Middle frontal gyrus (tissue), 1 donor: Measurements from ENCODE around the gene SEMA3E.
"Not testable (repeated sequence)": the region's sequence is repeated elsewhere in the genome, so short reads cannot be mapped to it uniquely, and the experiment has no call there.

ENCODE experiments used
- DNase-seq: peaks from one replicate; pipeline ENCODE4 v3.0.0-alpha.2; 2015; ENCODE audit warnings: low spot score; ENCODE audit errors: extremely low spot score

SEMA3E gene

GRCh38 chr7:83648464-83649241 lies at the start of gene SEMA3E:
SEMA3E (minus strand) TSS chr7:83649139.
- no peak for DNase-seq

- DNase-seq: no peak
These were observed 49.0 kb upstream of the SEMA3E start for GRCh38 chr7:83697804-83698530.

- DNase-seq: no peak
These were observed 47.2 kb upstream of the SEMA3E start for GRCh38 chr7:83696101-83696500.

- no peak for DNase-seq
These were observed 46.4 kb upstream of the SEMA3E start for GRCh38 chr7:83695128-83695960.

- no peak for DNase-seq
These were observed 44.3 kb upstream of the SEMA3E start for GRCh38 chr7:83693256-83693655.

- no peak for DNase-seq
These were observed 42.2 kb upstream of the SEMA3E start for GRCh38 chr7:83691095-83691494.

GRCh38 chr7:83689855-83690254 lies 40.9 kb upstream of the SEMA3E start:
- DNase-seq: no peak

- DNase-seq: no peak
These were observed 37.5 kb upstream of the SEMA3E start for GRCh38 chr7:83686416-83686815.

- no peak for DNase-seq
These were observed 36.0 kb upstream of the SEMA3E start for GRCh38 chr7:83684928-83685327.

GRCh38 chr7:83681200-83681778 lies 32.4 kb upstream of the SEMA3E start:
- DNase-seq: no peak

GRCh38 chr7:83677180-83677866 lies 28.4 kb upstream of the SEMA3E start:
- no peak for DNase-seq

- not testable (repeated sequence) for DNase-seq
These were observed 24.4 kb upstream of the SEMA3E start for GRCh38 chr7:83673291-83673690.

GRCh38 chr7:83672157-83672556 lies 23.2 kb upstream of the SEMA3E start:
- DNase-seq: no peak

GRCh38 chr7:83663131-83663530 lies 14.2 kb upstream of the SEMA3E start:
- DNase-seq: no peak

GRCh38 chr7:83658126-83658525 lies 9.2 kb upstream of the SEMA3E start:
- DNase-seq: no peak

GRCh38 chr7:83655951-83656556 lies 7.1 kb upstream of the SEMA3E start:
- no peak for DNase-seq

- no peak for DNase-seq
These were observed 3.5 kb upstream of the SEMA3E start for GRCh38 chr7:83652481-83652880.

GRCh38 chr7:83649701-83650100 lies 762 bp upstream of the SEMA3E start:
- DNase-seq: no peak

- DNase-seq: no peak
These were observed 2.9 kb downstream of the SEMA3E start for GRCh38 chr7:83646027-83646426.

- no peak for DNase-seq
These were observed 5.2 kb downstream of the SEMA3E start for GRCh38 chr7:83643739-83644138.

- DNase-seq: no peak
These were observed 5.9 kb downstream of the SEMA3E start for GRCh38 chr7:83643012-83643411.
